Keratinocyte (primary cell): Measurements from ENCODE around the gene RGS2. TPM values are rescaled to one million over a fixed set of nuclear protein-coding genes. Genes with fewer than 3 reads are reported as not detected.

ENCODE experiments used
- DNase-seq: peaks from one replicate; pipeline ENCODE4 v3.0.0-alpha.2; 2011; ENCODE audit warnings: low read depth, missing footprints, low spot score
- FAIRE-seq: peaks from 2 replicates; lab custom pipeline; 2011; peaks lifted over from hg19 to GRCh38; lab: Jason Lieb, UNC
- H2AFZ ChIP-seq: 2 replicates; pipeline ENCODE4 v1.6.0; 2012; ENCODE audit warnings: low read length, control low read depth, inconsistent platforms; ENCODE audit not compliant: control insufficient read depth
- H3K27ac ChIP-seq: 2 replicates; pipeline ENCODE4 v1.5.1; 2011; ENCODE audit warnings: low read length; ENCODE audit not compliant: control insufficient read depth, insufficient read depth
- H3K27me3 ChIP-seq: 3 replicates; pipeline ENCODE4 v1.6.0; 2011; ENCODE audit warnings: low read length; ENCODE audit not compliant: control insufficient read depth, insufficient read depth; ENCODE audit errors: extremely low read depth
- H3K36me3 ChIP-seq, 2 experiments: 2 replicates in 1 of 2; 3 replicates in 1 of 2; pipeline ENCODE4 v1.5.1; 2011; ENCODE audit warnings: low read length in 2 of 2, mild to moderate bottlenecking in 1 of 2; ENCODE audit not compliant: control insufficient read depth in 2 of 2, insufficient read depth in 2 of 2; ENCODE audit errors: extremely low read depth in 1 of 2
- H3K4me1 ChIP-seq: 3 replicates; pipeline ENCODE4 v1.5.1; 2011; ENCODE audit warnings: low read length; ENCODE audit not compliant: control insufficient read depth, insufficient read depth; ENCODE audit errors: extremely low read depth
- H3K4me2 ChIP-seq: 3 replicates; pipeline ENCODE4 v1.6.0; 2011; ENCODE audit warnings: low read depth, low read length; ENCODE audit not compliant: control insufficient read depth, insufficient read depth; ENCODE audit errors: extremely low read depth
- H3K4me3 ChIP-seq, 3 experiments: fragments of 200-600 bp in 1 of 3; sonication (generic) in 1 of 3; 2 replicates in 2 of 3; 3 replicates in 1 of 3; pipeline ENCODE4 v1.5.1; 2011 to 2016; ENCODE audit warnings: low read length in 3 of 3, mild to moderate bottlenecking in 3 of 3, control low read depth in 2 of 3, inconsistent platforms in 1 of 3, low read depth in 1 of 3, mixed read lengths in 1 of 3, mixed run types in 1 of 3, moderate library complexity in 1 of 3; ENCODE audit not compliant: control insufficient read depth in 2 of 3, insufficient read depth in 2 of 3; ENCODE audit errors: extremely low read depth in 1 of 3
- H3K79me2 ChIP-seq: 2 replicates; pipeline ENCODE4 v1.6.0; 2012; ENCODE audit warnings: low read length; ENCODE audit not compliant: control insufficient read depth, insufficient read depth
- H3K9ac ChIP-seq: 3 replicates; pipeline ENCODE4 v1.6.0; 2011; ENCODE audit warnings: low read length; ENCODE audit not compliant: control insufficient read depth, insufficient read depth; ENCODE audit errors: extremely low read depth
- H3K9me1 ChIP-seq: 3 replicates; pipeline ENCODE4 v1.6.0; 2011; ENCODE audit warnings: low read length; ENCODE audit not compliant: control insufficient read depth, insufficient read depth; ENCODE audit errors: extremely low read depth
- H3K9me3 ChIP-seq: 2 replicates; pipeline ENCODE4 v1.5.1; 2012; ENCODE audit warnings: low read depth, low read length; ENCODE audit not compliant: control insufficient read depth
- H4K20me1 ChIP-seq: 3 replicates; pipeline ENCODE4 v1.6.0; 2011; ENCODE audit warnings: low read length; ENCODE audit not compliant: control insufficient read depth, insufficient read depth; ENCODE audit errors: extremely low read depth
- EZH2 ChIP-seq: IDR thresholded peaks from one replicate; pipeline ENCODE4 v1.6.1; 2012; ENCODE audit warnings: inconsistent platforms, mild to moderate bottlenecking, low read length, moderate library complexity
- dilution Hi-C: fragments of 300-500 bp; cut with MboI; formaldehyde crosslinking; loops from one replicate; pipeline ENCODE4 v1.7.0; 2020; ENCODE audit warnings: low sequenced_read_pairs; ENCODE audit not compliant: extremely low pct_ligation_motif_present
- polyA plus RNA-seq, 5 experiments: library from polyadenylated mRNA; depleted of rRNA in 3 of 5; stranded (reverse) in 3 of 5; stranded (forward) in 1 of 5; unstranded in 1 of 5; fragments of >200 nt; gene quantifications; 1 replicate in 1 of 5; 2 replicates in 3 of 5; 3 replicates in 1 of 5; pipeline versions ENCODE4 v1.2.1 to v1.2.3, GENCODE V29; 2011 to 2012; ENCODE audit warnings: missing spikeins in 2 of 5, low read depth in 1 of 5, low replicate concordance in 1 of 5
- TF ChIP-seq, protein P1 (sequence below), 3 experiments: IDR thresholded peaks in 1 of 3; conservative IDR thresholded peaks in 1 of 3; optimal IDR thresholded peaks in 1 of 3; 2 replicates in 2 of 3; 3 replicates in 1 of 3; pipeline versions ENCODE3 to v1.5.1; 2011; ENCODE audit warnings: low read length in 3 of 3, mild to moderate bottlenecking in 3 of 3, moderate library complexity in 2 of 3, control low read depth in 1 of 3, inconsistent platforms in 1 of 3; ENCODE audit not compliant: insufficient read depth in 2 of 3; ENCODE audit errors: extremely low read depth in 1 of 3

Gene RGS2
- polyA plus RNA-seq, 1 donor (not counting 4 experiments of a cell fraction or from before 2014, with no cell fraction given), result 128 TPM

DNA sequence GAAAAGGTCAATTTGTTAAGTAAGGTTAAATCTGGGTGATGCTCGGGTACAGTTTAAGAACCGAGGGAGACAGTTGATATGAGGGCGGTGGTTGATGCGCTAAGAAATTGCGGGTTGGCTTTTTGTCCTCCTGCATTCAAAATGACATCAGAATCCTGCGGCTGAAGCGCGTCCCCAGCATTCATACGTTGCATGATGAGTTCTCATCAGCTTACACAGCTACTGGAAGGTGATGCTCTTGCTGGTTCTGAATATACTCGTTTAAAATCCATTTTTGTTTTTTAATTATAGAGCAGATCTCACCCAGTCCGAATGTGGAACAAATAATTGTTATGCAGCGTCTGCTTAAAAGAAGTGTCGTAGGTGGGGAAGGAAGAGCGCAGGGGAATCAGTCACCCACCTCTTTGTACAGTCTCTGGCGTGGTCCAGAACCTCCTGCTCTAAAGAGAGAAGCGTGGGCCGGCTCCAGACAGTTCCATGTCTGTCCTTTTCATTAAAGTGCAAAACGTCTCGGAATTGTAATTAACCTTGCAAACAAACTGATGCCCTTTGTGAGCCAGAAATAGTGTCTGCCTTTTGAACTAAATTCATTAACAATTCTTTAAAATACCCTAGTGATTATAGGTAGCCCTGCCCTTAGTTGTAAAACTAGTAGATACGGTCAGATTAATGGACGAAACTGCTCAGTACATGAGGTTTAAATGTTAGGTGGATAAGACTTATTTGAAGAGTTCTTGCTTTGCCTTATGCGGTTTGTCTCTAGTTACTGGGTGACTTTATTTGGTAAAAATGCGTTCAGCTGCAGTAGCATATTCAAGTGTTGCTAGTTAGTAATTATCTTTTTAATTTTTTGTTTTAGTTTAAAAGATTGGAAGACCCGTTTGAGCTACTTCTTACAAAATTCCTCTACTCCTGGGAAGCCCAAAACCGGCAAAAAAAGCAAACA is 741 bp downstream of the RGS2 start:
- Histone ChIP-seq H3K9me3 (no peaks in the 10 kb centered on the region), H3K9me1 (peaks cover 2% of the 10 kb centered on the region), H4K20me1 (no peaks in the 10 kb centered on the region), H3K27me3 (no peaks in the 10 kb centered on the region), H3K4me2 (peak overlapping the region; percentile 99), H3K79me2 (peaks cover 6% of the 10 kb centered on the region), H3K36me3 (peaks cover 3 to 7% of the 10 kb centered on the region in 2 experiments), H3K4me1 (peaks cover 27% of the 10 kb centered on the region), H2AFZ (peak overlapping the region; percentile 97), H3K27ac (peak overlapping the region; percentile 86), H3K4me3 (peak overlapping the region; percentile 91 to 98 (median 92)), H3K9ac (peak overlapping the region; percentile 95)
- TF ChIP-seq, protein P1, sequence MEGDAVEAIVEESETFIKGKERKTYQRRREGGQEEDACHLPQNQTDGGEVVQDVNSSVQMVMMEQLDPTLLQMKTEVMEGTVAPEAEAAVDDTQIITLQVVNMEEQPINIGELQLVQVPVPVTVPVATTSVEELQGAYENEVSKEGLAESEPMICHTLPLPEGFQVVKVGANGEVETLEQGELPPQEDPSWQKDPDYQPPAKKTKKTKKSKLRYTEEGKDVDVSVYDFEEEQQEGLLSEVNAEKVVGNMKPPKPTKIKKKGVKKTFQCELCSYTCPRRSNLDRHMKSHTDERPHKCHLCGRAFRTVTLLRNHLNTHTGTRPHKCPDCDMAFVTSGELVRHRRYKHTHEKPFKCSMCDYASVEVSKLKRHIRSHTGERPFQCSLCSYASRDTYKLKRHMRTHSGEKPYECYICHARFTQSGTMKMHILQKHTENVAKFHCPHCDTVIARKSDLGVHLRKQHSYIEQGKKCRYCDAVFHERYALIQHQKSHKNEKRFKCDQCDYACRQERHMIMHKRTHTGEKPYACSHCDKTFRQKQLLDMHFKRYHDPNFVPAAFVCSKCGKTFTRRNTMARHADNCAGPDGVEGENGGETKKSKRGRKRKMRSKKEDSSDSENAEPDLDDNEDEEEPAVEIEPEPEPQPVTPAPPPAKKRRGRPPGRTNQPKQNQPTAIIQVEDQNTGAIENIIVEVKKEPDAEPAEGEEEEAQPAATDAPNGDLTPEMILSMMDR (optimal IDR thresholded peaks at IDR 0.05 in 1 of 3, IDR thresholded peaks at IDR 0.05 in 1 of 3, conservative IDR thresholded peaks at IDR 0.05 in 1 of 3; ENCODE audit: extremely low read depth in 1 of 3, insufficient read depth in 2 of 3, low read length in 3 of 3), result no peak
- no peak for TF ChIP-seq EZH2
- dilution Hi-C loops, result loop anchor here (25.0 kb wide), 1 partner anchor 203 kb away; no protein-coding TSS in a partner anchor
- DNase-seq (no peak), FAIRE-seq (no peak)

DNA sequence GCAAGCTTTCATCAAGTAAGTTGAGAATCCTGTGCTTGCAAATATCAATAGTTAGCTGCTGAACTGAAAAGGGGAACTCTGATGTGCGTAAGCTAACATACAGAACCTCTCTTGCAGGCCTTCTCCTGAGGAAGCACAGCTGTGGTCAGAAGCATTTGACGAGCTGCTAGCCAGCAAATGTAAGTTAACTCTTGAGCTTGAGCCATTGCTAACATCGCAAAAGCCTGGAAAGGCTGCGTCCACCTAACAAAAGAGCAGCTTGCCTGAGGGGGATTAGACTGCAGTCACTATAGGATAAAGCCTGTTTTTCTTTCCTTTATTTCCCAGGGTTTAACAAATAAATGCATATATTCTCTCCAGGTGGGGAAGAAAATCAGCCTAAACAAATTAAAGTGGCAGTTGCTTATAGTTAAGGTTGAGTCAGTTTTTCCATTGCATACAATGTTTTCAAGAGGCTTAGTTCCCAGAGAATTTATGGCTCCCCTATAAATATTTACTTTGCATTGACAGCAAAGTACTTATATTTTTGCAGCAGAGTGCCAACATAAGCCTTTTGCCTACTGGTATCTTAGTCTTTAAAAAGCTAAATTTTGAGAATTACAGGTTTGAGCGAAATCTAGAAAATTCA is 1.5 kb downstream of the RGS2 start:
- Histone ChIP-seq H3K9me3 (no peaks in the 10 kb centered on the region), H4K20me1 (no peaks in the 10 kb centered on the region), H3K4me2 (peak overlapping the region; percentile 99), H3K4me3 (peak overlapping the region in 2 of 3 experiments; percentile 23 to 98), H3K27me3 (no peaks in the 10 kb centered on the region), H2AFZ (no peak overlapping the region), H3K4me1 (peaks cover 27% of the 10 kb centered on the region), H3K9ac (no peak overlapping the region), H3K27ac (no peak overlapping the region), H3K9me1 (peaks cover 2% of the 10 kb centered on the region), H3K79me2 (peaks cover 6% of the 10 kb centered on the region), H3K36me3 (peaks cover 3 to 7% of the 10 kb centered on the region in 2 experiments)
- dilution Hi-C loops, result loop anchor here (25.0 kb wide), 1 partner anchor 202 kb away; no protein-coding TSS in a partner anchor
- FAIRE-seq (no peak), DNase-seq (no peak)
- no peak for TF ChIP-seq EZH2
- TF ChIP-seq, protein P1 (optimal IDR thresholded peaks at IDR 0.05 in 1 of 3, IDR thresholded peaks at IDR 0.05 in 1 of 3, conservative IDR thresholded peaks at IDR 0.05 in 1 of 3; ENCODE audit: extremely low read depth in 1 of 3, insufficient read depth in 2 of 3, low read length in 3 of 3), result no peak
